GM12878 (cell line): ENCODE data around the gene RYR2. TPM values are rescaled to one million over a fixed set of nuclear protein-coding genes. Genes with fewer than 3 reads are reported as not detected.

ENCODE experiments used
- ATAC-seq: fragments of 200-7000 bp; cut with Tn5 transposase; 3 replicates; pipeline ENCODE4 v1.9.1; 2020; ENCODE audit warnings: mild to moderate bottlenecking, moderate library complexity
- BruUV-seq: library from RNA; stranded (reverse); fragments of 400-500 nt; replicated peaks from 2 replicates; lab custom pipeline; 2021; lab: Mats Ljungman, UMichigan
- CTCF ChIA-PET: fragments of 300-600 bp; sonication (Branson Sonifier 250); formaldehyde crosslinking; extraction: SDS; loops from one replicate; lab custom pipeline; 2021; ENCODE audit warnings: inconsistent platforms; lab: Yijun Ruan, JAX
- POLR2A ChIA-PET: fragments of 350-600 bp; formaldehyde crosslinking; extraction: SDS; loops from one replicate; lab custom pipeline; 2021; ENCODE audit warnings: inconsistent platforms; lab: Charles Lee
- RAD21 ChIA-PET: fragments of 300-600 bp; sonication (Branson Sonifier 250); formaldehyde crosslinking; loops from one replicate; lab custom pipeline; 2023; ENCODE audit warnings: antibody characterized with exemption; ENCODE audit not compliant: unreplicated experiment; lab: Charles Lee
- SMC1A ChIA-PET: fragments of 300-600 bp; sonication (Branson Sonifier 250); formaldehyde crosslinking; loops from one replicate; lab custom pipeline; 2023; ENCODE audit not compliant: unreplicated experiment, uncharacterized antibody; lab: Charles Lee
- DNase-seq: peaks from one replicate; pipeline ENCODE4 v3.0.0-alpha.2; 2011; ENCODE audit warnings: low read depth, low spot score
- FAIRE-seq: peaks from 3 replicates; lab custom pipeline; 2011; peaks lifted over from hg19 to GRCh38; lab: Jason Lieb, UNC
- H2AFZ ChIP-seq: 2 replicates; pipeline ENCODE4 v1.6.0; 2011; ENCODE audit warnings: low read depth, low read length, control low read depth; ENCODE audit not compliant: control insufficient read depth
- H3K27ac ChIP-seq: 2 replicates; pipeline ENCODE4 v1.5.1; 2011; ENCODE audit warnings: control low read depth; ENCODE audit not compliant: control insufficient read depth, insufficient read depth
- H3K27me3 ChIP-seq, 2 experiments: replicated peaks in 1 of 2; 2 replicates each; pipeline versions ENCODE4 v1.6.0 to v1.6.1; 2011; ENCODE audit warnings: low read length in 1 of 2; ENCODE audit not compliant: control insufficient read depth in 2 of 2, insufficient read depth in 2 of 2
- H3K36me3 ChIP-seq, 2 experiments: 2 replicates each; pipeline ENCODE4 v1.5.1; 2011; ENCODE audit warnings: low read length in 1 of 2; ENCODE audit not compliant: control insufficient read depth in 2 of 2, insufficient read depth in 2 of 2
- H3K4me1 ChIP-seq: 2 replicates; pipeline ENCODE4 v1.6.1; 2011; ENCODE audit warnings: mild to moderate bottlenecking, low read length, moderate library complexity, mixed read lengths; ENCODE audit not compliant: control insufficient read depth, insufficient read depth
- H3K4me2 ChIP-seq: 2 replicates; pipeline ENCODE4 v1.6.0; 2011; ENCODE audit warnings: control low read depth; ENCODE audit not compliant: control insufficient read depth, insufficient read depth
- H3K4me3 ChIP-seq: fragments of 200-600 bp; sonication (generic); 2 replicates; pipeline ENCODE4 v1.5.1; 2016
- H3K79me2 ChIP-seq: 2 replicates; pipeline ENCODE4 v1.6.0; 2011; ENCODE audit warnings: low read length; ENCODE audit not compliant: control insufficient read depth, insufficient read depth
- H3K9ac ChIP-seq: 2 replicates; pipeline ENCODE4 v1.8.0; 2011; ENCODE audit warnings: low read length, control low read depth, mixed read lengths; ENCODE audit not compliant: control insufficient read depth, insufficient read depth
- H3K9me3 ChIP-seq: replicated peaks from 3 replicates; pipeline ENCODE4 v1.5.1; 2011; ENCODE audit warnings: mild to moderate bottlenecking, low read length; ENCODE audit not compliant: control insufficient read depth, insufficient read depth
- H4K20me1 ChIP-seq: 2 replicates; pipeline ENCODE4 v1.6.0; 2011; ENCODE audit not compliant: control insufficient read depth, insufficient read depth
- ASH2L ChIP-seq: fragments of 300-600, 200-600 bp; sonication (generic); IDR thresholded peaks from 2 replicates; pipeline ENCODE4 v1.6.1; 2017; ENCODE audit warnings: low read depth, mild to moderate bottlenecking, borderline replicate concordance
- BHLHE40 ChIP-seq, 2 experiments: fragments of 450-650 bp in 1 of 2; IDR thresholded peaks; 2 replicates each; pipeline ENCODE4 v1.6.1; 2011 to 2017; ENCODE audit warnings: low read depth in 2 of 2, borderline replicate concordance in 1 of 2, improper control_type of control experiment in 1 of 2, low read length in 1 of 2, mild to moderate bottlenecking in 1 of 2
- BMI1 ChIP-seq: fragments of 450-650 bp; IDR thresholded peaks from 2 replicates; pipeline ENCODE4 v1.6.1; 2016; ENCODE audit warnings: mild to moderate bottlenecking, moderate library complexity, borderline replicate concordance
- EED ChIP-seq: sonication (generic); IDR thresholded peaks from 2 replicates; pipeline ENCODE4 v1.6.1; 2016; ENCODE audit warnings: antibody characterized with exemption, low read depth
- FOXK2 ChIP-seq: fragments of 450-650 bp; IDR thresholded peaks from 2 replicates; pipeline ENCODE4 v1.6.1; 2017; ENCODE audit warnings: mild to moderate bottlenecking, moderate library complexity
- FOXM1 ChIP-seq: IDR thresholded peaks from 2 replicates; pipeline ENCODE4 v1.6.1; 2012; ENCODE audit warnings: low read depth, mild to moderate bottlenecking, inconsistent platforms, low read length, moderate library complexity
- MEF2A ChIP-seq: IDR thresholded peaks from 2 replicates; pipeline ENCODE4 v1.6.1; 2011; ENCODE audit warnings: low read depth, mild to moderate bottlenecking, low read length, moderate library complexity; ENCODE audit not compliant: insufficient read depth
- SIN3A ChIP-seq: IDR thresholded peaks from 2 replicates; pipeline ENCODE4 v1.6.1; 2012; ENCODE audit warnings: low read depth, low read length, improper control_type of control experiment
- SMAD1 ChIP-seq: fragments of 450-650 bp; IDR thresholded peaks from 2 replicates; pipeline ENCODE4 v1.6.1; 2018; ENCODE audit warnings: mild to moderate bottlenecking, low read depth; ENCODE audit not compliant: partially characterized antibody
- TARDBP ChIP-seq: IDR thresholded peaks from 2 replicates; pipeline ENCODE4 v1.6.1; 2016; ENCODE audit warnings: borderline replicate concordance
- TCF7 ChIP-seq: IDR thresholded peaks from 2 replicates; pipeline ENCODE4 v1.6.1; 2014; ENCODE audit warnings: antibody characterized with exemption, borderline replicate concordance
- WGBS: methylation state at CpG from one replicate; pipeline ENCODE4 v1.1.6; 2016; ENCODE audit warnings: low lambda C conversion rate; ENCODE audit not compliant: insufficient replicate concordance, insufficient coverage; ENCODE audit errors: missing lambda C conversion rate; 5-methylcytosine and 5-hydroxymethylcytosine counted together
- in situ Hi-C: fragments of 300-500 bp; cut with MboI; formaldehyde crosslinking; loops from 9 replicates; pipeline ENCODE4 v1.14.3; 2018; ENCODE audit warnings: mixed read lengths
- intact Hi-C: fragments of 100-400 bp; cut with micrococcal nuclease; formaldehyde crosslinking; loops from one replicate; pipeline ENCODE4 v1.14.2; 2022; ENCODE audit not compliant: unreplicated experiment
- polyA plus RNA-seq, 11 experiments: library from polyadenylated mRNA; depleted of rRNA in 4 of 11; unstranded in 6 of 11; stranded (reverse) in 5 of 11; fragments of >200 nt; fragmentation: Nextera tagmentation in 4 of 11; fragmentation: Illumina TruSeq in 1 of 11; extraction: Ambion mirVana in 4 of 11; extraction: Trizol in 1 of 11; gene quantifications; 1 replicate in 1 of 11; 2 replicates in 10 of 11; pipeline versions ENCODE4 v1.2.1 to v1.2.3, GENCODE V29; 2011 to 2016; ENCODE audit warnings: inconsistent platforms in 2 of 11, missing spikeins in 2 of 11, low read depth in 1 of 11
- total RNA-seq, 4 experiments: library from RNA; depleted of rRNA in 3 of 4; stranded (reverse); fragments of >200 nt in 3 of 4; fragmentation: Illumina TruSeq in 1 of 4; extraction: Trizol in 1 of 4; gene quantifications; 2 replicates each; pipeline versions ENCODE4 v1.2.1 to v1.2.3, GENCODE V29; 2013 to 2021
- TF ChIP-seq, protein P1 (sequence below): IDR thresholded peaks from 2 replicates; pipeline ENCODE4 v1.6.1; 2011; ENCODE audit warnings: borderline replicate concordance, low read depth, mild to moderate bottlenecking, moderate library complexity, low read length; ENCODE audit not compliant: insufficient read depth, poor library complexity, severe bottlenecking

The RYR2 gene
- total and polyA plus RNA-seq, 10 of the 15 experiments (the other 5 are each of a cell fraction or from before 2014, with no cell fraction given), result 0.01 to 0.04 TPM; not detected in 8

DNA sequence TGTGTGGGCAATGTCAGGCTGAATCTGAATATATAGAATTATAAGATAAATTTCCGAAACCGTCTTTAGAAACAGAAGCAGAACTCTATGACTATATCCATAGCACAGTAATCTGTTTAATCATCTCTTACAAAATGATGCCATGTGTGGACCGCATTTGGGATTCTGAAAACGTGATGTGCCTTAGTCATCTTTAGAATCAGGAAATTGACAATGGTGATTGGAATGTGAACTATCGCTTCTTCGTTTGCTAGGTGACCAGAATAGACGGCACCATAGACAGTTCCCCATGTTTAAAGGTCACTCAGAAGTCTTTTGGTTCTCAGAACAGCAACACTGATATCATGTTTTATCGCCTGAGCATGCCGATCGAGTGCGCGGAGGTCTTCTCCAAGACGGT is 548.4 kb downstream of the RYR2 start:
- no peak overlapping the region for H2AFZ ChIP-seq
- no peak overlapping the region for H3K27ac ChIP-seq
- TF ChIP-seq FOXK2 (no peak), TARDBP (no peak), BMI1 (no peak), ASH2L (no peak), SMAD1 (no peak), BHLHE40 (IDR thresholded peaks at IDR 0.05; ENCODE audit: borderline replicate concordance in 1 of 2, low read depth in 2 of 2, low read length in 1 of 2) (no peak), FOXM1 (no peak), MEF2A (no peak), SIN3A (no peak), EED (no peak), TCF7 (no peak)
- TF ChIP-seq, protein P1, sequence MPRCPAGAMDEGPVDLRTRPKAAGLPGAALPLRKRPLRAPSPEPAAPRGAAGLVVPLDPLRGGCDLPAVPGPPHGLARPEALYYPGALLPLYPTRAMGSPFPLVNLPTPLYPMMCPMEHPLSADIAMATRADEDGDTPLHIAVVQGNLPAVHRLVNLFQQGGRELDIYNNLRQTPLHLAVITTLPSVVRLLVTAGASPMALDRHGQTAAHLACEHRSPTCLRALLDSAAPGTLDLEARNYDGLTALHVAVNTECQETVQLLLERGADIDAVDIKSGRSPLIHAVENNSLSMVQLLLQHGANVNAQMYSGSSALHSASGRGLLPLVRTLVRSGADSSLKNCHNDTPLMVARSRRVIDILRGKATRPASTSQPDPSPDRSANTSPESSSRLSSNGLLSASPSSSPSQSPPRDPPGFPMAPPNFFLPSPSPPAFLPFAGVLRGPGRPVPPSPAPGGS, result no peak
- no peak overlapping the region for H3K4me3 ChIP-seq
- no peaks in the 10 kb centered on the region for H3K79me2 ChIP-seq
- no peaks in the 10 kb centered on the region for H3K36me3 ChIP-seq
- H3K9me3 ChIP-seq, result no peaks in the 10 kb centered on the region
- no peak overlapping the region for H3K4me2 ChIP-seq
- no peak for DNase-seq
- no peak overlapping the region for H3K9ac ChIP-seq
- no peaks in the 10 kb centered on the region for H3K4me1 ChIP-seq
- ChIA-PET RAD21 (interaction anchor here (0.5 kb wide), 1 partner anchor 1480 kb away, joined by 3 read pairs; no protein-coding TSS in a partner anchor), CTCF (interaction anchor here (1.7 kb wide), 1 partner anchor 28 kb away, joined by 3 read pairs; no protein-coding TSS in a partner anchor), SMC1A (interaction anchor here (0.6 kb wide), 1 partner anchor 8 kb away, joined by 3 read pairs; no protein-coding TSS in a partner anchor), POLR2A (no interaction called here)
- H3K27me3 ChIP-seq, result no peaks in the 10 kb centered on the region
- no peaks in the 10 kb centered on the region for H4K20me1 ChIP-seq
- WGBS, result 59% methylated on average over 13 of the region's 13 CpGs
- in situ Hi-C loops (no loop called here), intact Hi-C loops (no loop called here)
- FAIRE-seq, result no peak
- ATAC-seq, result no peak
- BruUV-seq, result no TSS peak
